OCI-LY1 (cell line): ENCODE data around the gene CPLX1.

Source experiments
- H2AFZ ChIP-seq: fragments of 200-600 bp; sonication (generic), shearing (Covaris generic); 2 replicates; pipeline ENCODE4 v1.6.0; 2014; ENCODE audit warnings: antibody characterized with exemption, mild to moderate bottlenecking, low read length
- H3F3A ChIP-seq: fragments of 200-600 bp; sonication (generic), shearing (Covaris generic); 2 replicates; pipeline ENCODE4 v1.6.0; 2014; ENCODE audit warnings: mild to moderate bottlenecking, antibody characterized with exemption, low read length, moderate library complexity; ENCODE audit not compliant: insufficient read depth
- H3K27ac ChIP-seq: fragments of 200-600 bp; sonication (generic); 2 replicates; pipeline ENCODE4 v1.5.1; 2014; ENCODE audit warnings: low read length, mixed run types, mild to moderate bottlenecking, low read depth; ENCODE audit not compliant: poor library complexity, severe bottlenecking
- H3K27me3 ChIP-seq: fragments of 200-600 bp; sonication (generic); 2 replicates; pipeline ENCODE4 v1.6.0; 2014; ENCODE audit warnings: antibody characterized with exemption, mild to moderate bottlenecking, low read length, moderate library complexity; ENCODE audit not compliant: insufficient read depth
- H3K36me3 ChIP-seq: fragments of 200-600 bp; sonication (generic); 2 replicates; pipeline ENCODE4 v1.6.1; 2014; ENCODE audit warnings: mild to moderate bottlenecking, antibody characterized with exemption, low read length, moderate library complexity, mixed read lengths; ENCODE audit not compliant: insufficient read depth
- H3K4me1 ChIP-seq: fragments of 200-600 bp; sonication (generic); 2 replicates; pipeline ENCODE4 v1.5.1; 2014; ENCODE audit warnings: mild to moderate bottlenecking, low read length, moderate library complexity; ENCODE audit not compliant: insufficient read depth, severe bottlenecking
- H3K4me2 ChIP-seq: fragments of 200-600 bp; sonication (generic), shearing (Covaris generic); 2 replicates; pipeline ENCODE4 v1.6.1; 2014; ENCODE audit warnings: low read length
- H3K4me3 ChIP-seq: fragments of 200-600 bp; sonication (generic); 2 replicates; pipeline ENCODE4 v1.5.1; 2014; ENCODE audit warnings: low read length, low read depth, mild to moderate bottlenecking, mixed read lengths; ENCODE audit not compliant: poor library complexity, severe bottlenecking
- H3K79me2 ChIP-seq: fragments of 200-600 bp; shearing (Covaris generic); 2 replicates; pipeline ENCODE4 v1.6.1; 2016; ENCODE audit warnings: mixed run types, low read length, mixed read lengths; ENCODE audit not compliant: insufficient read depth
- H3K9ac ChIP-seq: fragments of 200-600 bp; sonication (generic), shearing (Covaris generic); 2 replicates; pipeline ENCODE4 v1.6.1; 2014; ENCODE audit warnings: mild to moderate bottlenecking, low read length, mixed read lengths
- H3K9me2 ChIP-seq: fragments of 200-600 bp; sonication (generic), shearing (Covaris generic); 2 replicates; pipeline ENCODE4 v1.6.1; 2014; ENCODE audit warnings: low read depth, mild to moderate bottlenecking, low read length, mixed read lengths
- H3K9me3 ChIP-seq: fragments of 200-600 bp; shearing (Covaris generic); 2 replicates; pipeline ENCODE4 v1.6.1; 2014; ENCODE audit warnings: low read length, mixed read lengths
- H4K20me1 ChIP-seq: fragments of 200-600 bp; sonication (generic), shearing (Covaris generic); 2 replicates; pipeline ENCODE4 v1.6.0; 2016; ENCODE audit warnings: mild to moderate bottlenecking, low read length; ENCODE audit not compliant: insufficient read depth
- EZH2 ChIP-seq: fragments of 200-600 bp; sonication (generic), shearing (Covaris generic); IDR thresholded peaks from 2 replicates; pipeline ENCODE4 v1.8.0; 2017; ENCODE audit warnings: borderline replicate concordance, mixed run types, mild to moderate bottlenecking, antibody characterized with exemption, low read length, moderate library complexity, mixed read lengths
- TF ChIP-seq, protein P1 (sequence below): fragments of 200-600 bp; sonication (generic), shearing (Covaris generic); IDR thresholded peaks from 2 replicates; pipeline ENCODE4 v1.5.1; 2017; ENCODE audit warnings: mild to moderate bottlenecking, antibody characterized with exemption, low read length, moderate library complexity, mixed read lengths

CPLX1 gene

DNA sequence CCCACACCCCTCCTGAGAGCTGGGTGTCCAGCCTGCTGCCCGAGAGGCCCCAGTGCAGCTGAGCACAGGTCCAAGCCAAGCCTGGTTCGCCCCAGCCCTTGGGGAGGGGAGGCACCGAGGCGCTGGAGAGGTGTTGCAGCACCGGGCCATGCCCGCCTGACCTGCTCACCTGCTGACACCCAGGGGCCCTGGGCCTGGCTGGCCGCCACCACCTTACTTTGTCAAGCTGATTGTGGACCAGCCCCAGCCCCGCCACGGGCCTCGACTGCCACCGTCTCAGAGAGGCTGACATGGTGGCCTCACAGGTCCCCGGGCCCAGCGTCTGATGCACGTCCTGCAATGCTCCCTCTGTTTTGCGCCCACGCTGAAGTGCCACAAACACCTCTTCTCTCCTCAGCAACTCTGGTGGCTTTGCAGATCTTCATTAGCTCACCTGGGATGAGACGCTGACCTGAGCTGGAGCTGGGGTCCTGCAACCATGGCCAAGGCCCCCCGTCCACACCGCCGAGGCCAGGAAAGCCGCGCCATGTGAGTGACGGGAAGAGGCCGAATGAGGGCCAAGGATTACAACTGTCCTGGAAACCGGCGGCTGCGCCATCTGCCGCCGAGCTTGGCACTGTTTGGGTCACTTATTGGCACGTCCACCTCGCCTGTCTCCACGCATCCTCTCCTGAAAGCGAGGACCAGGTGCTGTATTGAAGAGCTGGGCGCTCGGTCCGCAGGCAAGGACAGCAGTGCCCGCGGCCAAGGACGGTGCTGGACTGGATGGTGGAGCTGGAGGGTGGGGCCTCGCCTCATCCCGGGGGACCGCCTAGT is 7.6 kb downstream of the CPLX1 start:
- Histone ChIP-seq H3K4me2 (no peak overlapping the region), H3K36me3 (no peaks in the 10 kb centered on the region), H3K27me3 (no peaks in the 10 kb centered on the region), H3K9me3 (no peaks in the 10 kb centered on the region), H4K20me1 (no peaks in the 10 kb centered on the region), H3K27ac (no peak overlapping the region), H3K4me3 (no peak overlapping the region), H3K9me2 (no peaks in the 10 kb centered on the region), H3K9ac (no peak overlapping the region), H3F3A (no peaks in the 10 kb centered on the region), H2AFZ (no peak overlapping the region), H3K4me1 (no peaks in the 10 kb centered on the region), H3K79me2 (no peaks in the 10 kb centered on the region)
- no peak for TF ChIP-seq EZH2

DNA sequence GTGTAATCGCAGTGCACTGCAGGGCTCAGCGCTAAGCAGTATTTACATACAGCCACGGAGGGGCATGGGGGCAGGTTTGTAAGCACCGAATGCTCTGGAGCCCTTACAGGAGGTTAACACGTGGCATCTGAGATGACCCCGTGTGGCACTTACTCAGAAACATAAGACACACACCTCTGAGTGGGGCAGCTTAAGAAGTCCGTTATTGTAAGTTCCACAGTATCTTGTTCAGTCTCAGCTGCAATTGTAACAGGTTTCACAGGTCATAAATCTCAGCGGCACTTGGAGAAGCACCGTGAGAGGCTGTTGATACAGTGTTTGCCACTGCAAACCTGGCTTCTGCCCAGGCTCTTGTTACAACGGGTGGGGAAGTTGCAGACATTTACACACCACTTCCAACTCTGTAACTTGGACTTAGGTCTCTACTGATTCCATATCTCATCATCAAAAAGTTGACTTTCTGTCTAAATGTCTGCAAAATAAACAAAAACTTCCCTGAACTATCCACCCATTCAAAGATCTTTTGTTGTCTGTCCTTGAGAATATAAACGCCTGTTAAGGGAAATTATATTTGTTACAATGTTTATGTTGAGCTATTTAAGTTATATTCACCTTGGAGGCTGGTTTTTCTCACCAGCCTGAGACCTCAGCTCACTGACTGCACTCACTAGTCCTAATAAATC is 10.3 kb downstream of the CPLX1 start:
- Histone ChIP-seq H3K4me1 (no peaks in the 10 kb centered on the region), H3K36me3 (no peaks in the 10 kb centered on the region), H3K9me2 (no peaks in the 10 kb centered on the region), H2AFZ (no peak overlapping the region), H3F3A (no peaks in the 10 kb centered on the region), H3K27ac (no peak overlapping the region), H3K79me2 (no peaks in the 10 kb centered on the region), H3K4me3 (no peak overlapping the region), H3K27me3 (no peaks in the 10 kb centered on the region), H3K9ac (no peak overlapping the region), H4K20me1 (no peaks in the 10 kb centered on the region), H3K4me2 (no peak overlapping the region), H3K9me3 (no peaks in the 10 kb centered on the region)
- TF ChIP-seq, protein P1, sequence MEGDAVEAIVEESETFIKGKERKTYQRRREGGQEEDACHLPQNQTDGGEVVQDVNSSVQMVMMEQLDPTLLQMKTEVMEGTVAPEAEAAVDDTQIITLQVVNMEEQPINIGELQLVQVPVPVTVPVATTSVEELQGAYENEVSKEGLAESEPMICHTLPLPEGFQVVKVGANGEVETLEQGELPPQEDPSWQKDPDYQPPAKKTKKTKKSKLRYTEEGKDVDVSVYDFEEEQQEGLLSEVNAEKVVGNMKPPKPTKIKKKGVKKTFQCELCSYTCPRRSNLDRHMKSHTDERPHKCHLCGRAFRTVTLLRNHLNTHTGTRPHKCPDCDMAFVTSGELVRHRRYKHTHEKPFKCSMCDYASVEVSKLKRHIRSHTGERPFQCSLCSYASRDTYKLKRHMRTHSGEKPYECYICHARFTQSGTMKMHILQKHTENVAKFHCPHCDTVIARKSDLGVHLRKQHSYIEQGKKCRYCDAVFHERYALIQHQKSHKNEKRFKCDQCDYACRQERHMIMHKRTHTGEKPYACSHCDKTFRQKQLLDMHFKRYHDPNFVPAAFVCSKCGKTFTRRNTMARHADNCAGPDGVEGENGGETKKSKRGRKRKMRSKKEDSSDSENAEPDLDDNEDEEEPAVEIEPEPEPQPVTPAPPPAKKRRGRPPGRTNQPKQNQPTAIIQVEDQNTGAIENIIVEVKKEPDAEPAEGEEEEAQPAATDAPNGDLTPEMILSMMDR, result no peak
- no peak for TF ChIP-seq EZH2

DNA sequence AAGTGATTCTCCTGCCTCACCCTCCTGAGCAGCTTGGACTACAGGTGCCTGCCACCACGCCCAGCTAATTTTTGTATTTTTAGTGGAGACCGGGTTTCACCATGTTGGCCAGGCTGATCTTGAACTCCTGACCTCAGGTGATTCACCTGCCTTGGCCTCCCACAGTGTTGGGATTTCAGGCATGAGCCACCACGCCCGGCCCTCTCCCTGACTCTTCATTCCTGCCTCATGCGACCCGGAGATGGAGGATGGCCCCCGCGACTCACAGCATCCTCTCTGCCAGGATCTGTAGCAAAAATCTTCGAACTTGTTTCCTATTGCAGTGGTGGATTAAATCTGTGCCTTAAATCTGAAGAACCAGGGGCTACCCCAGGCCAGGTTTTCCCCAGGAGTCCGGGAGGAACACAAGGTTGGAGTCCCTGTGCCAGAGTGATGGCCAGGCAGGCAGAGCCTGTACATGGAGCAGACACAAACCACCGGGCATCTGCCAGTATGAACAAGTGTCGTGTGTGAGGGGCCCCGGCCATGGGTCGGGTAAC is 11.5 kb downstream of the CPLX1 start:
- Histone ChIP-seq H4K20me1 (no peaks in the 10 kb centered on the region), H3K36me3 (no peaks in the 10 kb centered on the region), H3K27ac (no peak overlapping the region), H3K9me3 (no peaks in the 10 kb centered on the region), H2AFZ (no peak overlapping the region), H3K9ac (no peak overlapping the region), H3K4me1 (no peaks in the 10 kb centered on the region), H3F3A (no peaks in the 10 kb centered on the region), H3K4me3 (no peak overlapping the region), H3K4me2 (no peak overlapping the region), H3K79me2 (no peaks in the 10 kb centered on the region), H3K9me2 (no peaks in the 10 kb centered on the region), H3K27me3 (no peaks in the 10 kb centered on the region)
- no peak for TF ChIP-seq EZH2
- TF ChIP-seq, protein P1, result no peak
